H1 (cell line): Measurements from ENCODE around the gene CBFB. TPM values are rescaled to one million over a fixed set of nuclear protein-coding genes. Genes with fewer than 3 reads are reported as not detected.

Source experiments
- ASH2L ChIP-seq: fragments of 200-600, 300-600 bp; sonication (generic); IDR thresholded peaks from one replicate; pipeline ENCODE4 v1.7.1; 2017; ENCODE audit warnings: low read length
- ATF2 ChIP-seq: IDR thresholded peaks from 2 replicates; pipeline ENCODE4 v1.6.1; 2012; ENCODE audit warnings: low read length, inconsistent platforms
- CBX8 ChIP-seq: fragments of 300-800, 300-1000 bp; sonication (generic); IDR thresholded peaks from 2 replicates; pipeline ENCODE4 v1.7.1; 2016; ENCODE audit warnings: low read depth, low read length, borderline replicate concordance
- CHD1 ChIP-seq: IDR thresholded peaks from 2 replicates; pipeline ENCODE4 v1.6.1; 2012; ENCODE audit warnings: low read depth, low read length, improper control_type of control experiment
- CHD7 ChIP-seq: fragments of 300-600 bp; sonication (generic); IDR thresholded peaks from 2 replicates; pipeline ENCODE4 v1.7.1; 2012; ENCODE audit warnings: low read length, moderate library complexity, mild to moderate bottlenecking, inconsistent platforms; ENCODE audit not compliant: insufficient replicate concordance
- FOSL1 ChIP-seq: IDR thresholded peaks from 2 replicates; pipeline ENCODE4 v1.6.1; 2011; ENCODE audit warnings: mild to moderate bottlenecking, low read depth, low read length, moderate library complexity; ENCODE audit not compliant: insufficient read depth
- NANOG ChIP-seq: IDR thresholded peaks from 2 replicates; pipeline ENCODE4 v1.6.1; 2011; ENCODE audit warnings: low read length, low read depth, mild to moderate bottlenecking, inconsistent platforms; ENCODE audit not compliant: insufficient read depth, poor library complexity, severe bottlenecking
- RFX5 ChIP-seq: IDR thresholded peaks from 2 replicates; pipeline ENCODE4 v1.6.1; 2011; ENCODE audit warnings: low read depth, low read length, improper control_type of control experiment, borderline replicate concordance
- SP2 ChIP-seq: IDR thresholded peaks from 2 replicates; pipeline ENCODE4 v1.6.1; 2012; ENCODE audit warnings: mild to moderate bottlenecking, low read length, inconsistent platforms
- SP4 ChIP-seq: IDR thresholded peaks from 2 replicates; pipeline ENCODE4 v1.6.1; 2012; ENCODE audit warnings: low read length, inconsistent platforms
- ZNF274 ChIP-seq: IDR thresholded peaks from 2 replicates; pipeline ENCODE4 v1.7.0; 2012; ENCODE audit warnings: low read length, borderline replicate concordance; ENCODE audit errors: extremely low read depth
- polyA plus RNA-seq, 7 experiments: library from polyadenylated mRNA; depleted of rRNA in 3 of 7; stranded (reverse) in 5 of 7; unstranded in 2 of 7; fragments of >200 nt in 5 of 7; fragments of 200-250 nt in 2 of 7; gene quantifications; 1 replicate in 5 of 7; 2 replicates in 1 of 7; 4 replicates in 1 of 7; pipeline versions ENCODE4 v1.2.1 to v1.2.3, GENCODE V29; 2011 to 2013; ENCODE audit warnings: missing spikeins in 2 of 7, mixed read lengths in 2 of 7
- total RNA-seq: library from RNA; stranded (reverse); fragmentation: NEBNext Ultra II Directional; extraction: Animal tissue kit (Norgen Biotek cat#: 25700); gene quantifications from 2 replicates; pipeline ENCODE4 v1.2.1, GENCODE V29; 2021

CBFB gene
- total and polyA plus RNA-seq, 2 of the 8 experiments (the other 6 are each of a cell fraction or from before 2014, with no cell fraction given), result 11.5 to 31.6 TPM

- TF ChIP-seq CHD7 (no peak), RFX5 (no peak), SP2 (no peak), FOSL1 (no peak), ZNF274 (no peak), ASH2L (no peak), ATF2 (no peak), SP4 (no peak), CHD1 (no peak), NANOG (no peak), CBX8 (no peak)
Measured at GRCh38 chr16:67009158-67009557, 19.8 kb upstream of the CBFB start (continued).
